ENCODE results near the gene TMEM269.
"Not testable (repeated sequence)": the region's sequence is repeated elsewhere in the genome, so short reads cannot be mapped to it uniquely, and the experiment has no call there.

TMEM269 gene

DNA sequence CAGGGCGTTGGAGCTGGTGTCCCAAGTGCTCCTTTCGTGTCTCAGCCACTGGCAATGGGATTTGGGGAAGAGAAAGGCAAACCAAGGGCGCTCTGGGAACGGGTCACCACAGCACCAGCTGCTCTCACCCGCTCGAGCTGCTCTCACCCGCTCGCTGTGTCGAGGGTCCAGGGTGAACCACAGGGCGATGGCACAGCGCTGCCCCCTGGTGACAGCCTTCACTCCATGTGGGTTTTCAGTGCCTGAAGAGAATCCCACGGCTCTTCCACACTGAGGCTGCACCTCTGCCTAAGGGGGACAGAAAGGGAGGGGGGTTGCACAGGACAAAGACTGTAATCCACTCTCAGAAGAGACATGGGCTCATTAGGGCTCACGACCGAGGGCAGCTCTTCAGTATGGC is 37.7 kb upstream of the TMEM269 start:
- in situ Hi-C loops (cut with HindIII; ENCODE audit: low sequenced_read_pairs): no loop called here

DNA sequence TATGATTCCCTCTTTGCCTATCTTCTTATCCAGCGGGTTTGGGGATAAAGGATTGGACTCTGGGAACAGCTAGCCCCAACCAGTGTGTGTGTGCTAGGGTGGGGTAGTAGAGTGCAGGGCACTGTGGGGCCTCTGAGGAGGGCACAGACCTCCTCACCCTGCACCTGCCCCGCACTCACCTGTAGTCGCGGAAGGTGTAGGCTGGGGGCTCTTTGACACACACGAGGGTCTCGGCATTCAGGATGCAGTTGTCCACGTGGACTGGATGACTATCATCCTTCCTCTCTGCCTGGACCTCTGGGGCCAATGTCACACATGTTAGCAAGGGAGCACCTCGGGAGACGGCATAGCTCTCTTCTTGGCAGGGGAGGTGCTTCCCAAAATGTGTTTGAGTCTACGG is 36.8 kb upstream of the TMEM269 start:
- in situ Hi-C loops (cut with HindIII; ENCODE audit: low sequenced_read_pairs): no loop called here

DNA sequence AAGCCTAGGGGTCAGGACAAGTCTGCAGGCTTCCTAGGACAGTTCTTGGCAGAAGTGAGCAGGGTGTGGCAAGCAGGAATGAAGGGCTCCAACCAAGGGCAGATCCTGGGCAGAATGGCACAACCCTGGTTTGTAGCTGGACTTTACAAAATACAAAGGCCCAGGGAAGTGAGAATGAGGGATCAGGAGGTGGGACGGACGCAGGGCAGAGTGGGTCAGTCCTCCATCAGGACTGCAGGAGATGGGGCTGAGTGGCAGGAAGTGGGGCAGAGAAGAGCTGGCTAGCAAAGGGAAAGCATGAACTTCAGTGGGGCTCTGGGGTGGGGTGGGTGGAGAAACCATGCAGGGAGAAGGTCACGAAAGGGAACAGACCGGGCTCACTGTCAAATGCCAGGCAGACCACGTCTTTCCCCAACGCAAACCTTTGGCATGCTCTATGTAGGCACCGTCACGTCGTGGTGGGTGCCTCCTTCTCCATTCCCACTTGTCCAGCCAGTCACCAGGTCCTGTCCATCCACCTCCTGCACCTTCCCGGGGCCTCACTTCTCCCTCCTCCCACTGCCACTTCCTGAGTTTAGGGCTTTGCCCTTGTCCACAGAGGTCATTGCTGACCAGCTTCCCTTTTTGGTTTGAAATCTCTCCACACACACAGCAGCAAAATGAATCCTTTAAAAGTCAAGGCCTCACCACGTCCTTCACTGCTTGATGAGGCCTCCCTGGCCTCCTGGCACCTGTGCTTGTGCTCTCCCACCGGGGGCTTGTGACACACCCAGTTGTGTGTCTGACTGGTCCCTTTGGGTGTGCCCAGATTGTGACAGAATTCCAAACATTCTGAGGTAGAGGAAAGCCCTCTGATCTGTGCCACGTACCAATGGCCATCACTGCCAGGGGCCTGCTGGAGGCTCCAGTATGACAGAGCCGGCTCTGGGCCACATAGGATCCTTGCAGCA is 36.1 kb upstream of the TMEM269 start:
- in situ Hi-C loops (cut with HindIII; ENCODE audit: low sequenced_read_pairs): no loop called here

DNA sequence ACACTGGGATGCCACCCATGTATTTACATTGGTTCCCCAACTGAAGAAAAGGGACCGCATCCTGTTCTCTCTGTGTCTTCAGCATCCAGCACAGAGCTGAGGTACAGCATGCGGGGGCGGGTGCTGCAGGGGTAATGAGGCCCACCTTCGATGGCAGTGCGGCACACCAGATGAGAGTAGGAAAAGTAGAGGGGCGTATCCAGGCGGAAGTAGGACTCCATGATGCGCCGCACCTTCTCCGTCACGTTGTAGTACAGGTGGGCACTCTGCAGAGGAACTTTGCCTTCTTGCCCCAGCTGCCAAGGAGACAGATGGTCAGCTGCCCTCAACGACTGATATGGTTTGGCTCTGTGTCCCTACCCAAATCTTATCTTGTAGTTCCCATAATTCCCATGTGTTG is 34.8 kb upstream of the TMEM269 start:
- in situ Hi-C loops (cut with HindIII; ENCODE audit: low sequenced_read_pairs): no loop called here

DNA sequence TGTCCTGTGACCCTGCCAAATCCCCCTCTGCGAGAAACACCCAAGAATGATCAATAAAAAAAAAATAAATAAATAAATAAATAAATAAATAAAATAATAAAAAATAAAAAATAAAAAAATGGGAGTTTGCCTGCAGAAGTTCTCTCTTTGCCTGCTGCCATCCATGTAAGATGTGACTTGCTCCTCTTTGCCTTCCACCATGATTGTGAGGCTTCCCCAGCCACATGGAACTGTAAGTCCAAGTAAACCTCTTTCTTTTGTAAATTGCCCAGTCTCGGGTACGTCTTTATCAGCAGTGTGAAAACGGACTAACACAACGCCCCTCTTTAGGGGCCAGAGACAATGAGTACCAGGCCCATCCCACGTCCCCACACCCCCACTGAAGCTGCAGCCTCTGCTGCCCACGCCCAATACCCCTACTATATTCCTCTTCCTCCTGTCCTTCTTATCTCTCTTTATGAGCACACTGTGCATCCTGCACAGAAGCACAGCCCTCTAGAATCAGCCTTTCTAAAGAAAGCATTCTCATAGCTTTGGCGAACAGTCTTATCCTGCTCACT is 33.2 kb upstream of the TMEM269 start:
- in situ Hi-C loops (cut with HindIII; ENCODE audit: low sequenced_read_pairs): not testable (repeated sequence)

DNA sequence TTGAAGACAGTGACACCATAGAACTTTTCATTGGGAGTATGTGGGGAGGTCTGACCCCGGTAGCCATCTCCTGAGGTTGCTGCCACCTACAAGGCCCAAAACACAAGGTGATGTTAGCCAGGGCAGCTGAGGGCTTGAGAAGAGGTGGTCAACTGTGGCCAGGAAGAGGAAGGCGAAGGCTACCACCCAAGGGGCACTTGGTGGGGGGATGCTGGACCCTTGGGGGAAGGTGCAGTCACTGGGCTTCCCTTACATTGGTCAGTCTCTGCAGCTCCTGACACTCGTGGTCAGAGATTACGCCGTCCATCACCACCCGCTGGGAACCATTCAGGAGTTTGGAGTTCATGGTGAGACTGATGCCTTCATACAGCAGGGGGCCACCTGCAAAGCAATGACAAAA is 32.5 kb upstream of the TMEM269 start:
- in situ Hi-C loops (cut with HindIII; ENCODE audit: low sequenced_read_pairs): no loop called here

DNA sequence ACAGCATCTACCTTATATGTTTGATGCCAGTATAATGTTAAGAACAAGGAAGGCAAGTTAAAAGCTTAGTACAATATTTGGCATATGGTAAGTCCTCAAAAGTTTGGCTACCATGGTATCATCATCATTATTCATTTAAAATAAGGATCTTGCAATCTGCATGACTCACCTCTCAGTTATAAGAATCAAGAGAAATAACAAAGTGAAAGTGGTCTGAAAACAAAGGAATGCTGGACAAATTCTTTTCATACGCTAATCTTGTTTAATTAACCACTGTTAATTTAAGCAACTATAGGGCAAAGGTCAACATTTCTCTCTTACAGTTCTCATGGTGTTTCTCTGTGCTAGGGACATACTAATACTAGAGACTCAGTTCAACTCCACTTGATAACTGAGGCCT is 31.7 kb upstream of the TMEM269 start:
- in situ Hi-C loops (cut with HindIII; ENCODE audit: low sequenced_read_pairs): no loop called here

DNA sequence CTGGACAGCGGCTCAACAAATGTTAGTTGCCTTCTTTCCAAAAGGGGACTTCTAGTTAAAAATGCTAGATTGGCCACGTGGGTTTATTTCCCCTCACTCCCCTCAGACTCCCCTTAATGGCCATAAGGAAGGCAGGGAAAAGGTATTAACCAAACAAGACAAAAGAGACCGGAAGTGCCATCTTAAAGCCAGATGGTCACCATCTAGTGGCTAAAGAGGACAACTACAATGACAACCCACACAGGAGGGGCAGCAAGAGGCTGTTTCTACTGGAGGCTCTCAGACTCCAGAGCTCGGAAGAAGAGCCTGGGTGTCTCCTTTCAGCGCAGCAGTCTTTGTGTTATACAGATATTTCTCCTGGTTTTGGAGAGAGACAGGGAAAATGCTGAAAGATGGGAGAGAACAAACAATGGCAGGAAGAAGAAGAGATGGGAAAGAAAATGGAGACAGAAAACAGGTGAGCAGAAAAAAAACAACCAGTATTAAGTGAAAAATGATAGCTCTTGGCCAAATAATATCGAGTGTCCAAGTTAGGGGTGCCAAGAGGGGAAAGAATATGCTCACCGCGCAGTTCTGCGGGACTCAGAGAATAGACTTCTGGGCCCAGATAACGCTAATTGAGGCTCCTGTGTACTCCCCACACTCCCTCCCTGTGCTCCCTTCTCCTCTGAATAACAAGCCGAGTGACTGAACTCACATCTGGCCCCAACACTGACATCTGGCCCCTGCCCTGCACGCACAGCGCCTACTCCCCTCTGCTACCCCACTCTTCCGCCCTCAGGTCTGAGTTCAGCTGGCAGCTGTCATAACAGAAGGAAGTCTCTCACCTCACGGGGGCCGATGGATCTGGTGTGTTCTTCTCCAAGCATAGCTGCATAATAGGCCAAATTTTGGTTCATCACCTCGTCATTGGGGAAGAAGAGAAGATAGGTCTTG is 27.6 kb upstream of the TMEM269 start:
- in situ Hi-C loops (cut with HindIII; ENCODE audit: low sequenced_read_pairs): no loop called here

DNA sequence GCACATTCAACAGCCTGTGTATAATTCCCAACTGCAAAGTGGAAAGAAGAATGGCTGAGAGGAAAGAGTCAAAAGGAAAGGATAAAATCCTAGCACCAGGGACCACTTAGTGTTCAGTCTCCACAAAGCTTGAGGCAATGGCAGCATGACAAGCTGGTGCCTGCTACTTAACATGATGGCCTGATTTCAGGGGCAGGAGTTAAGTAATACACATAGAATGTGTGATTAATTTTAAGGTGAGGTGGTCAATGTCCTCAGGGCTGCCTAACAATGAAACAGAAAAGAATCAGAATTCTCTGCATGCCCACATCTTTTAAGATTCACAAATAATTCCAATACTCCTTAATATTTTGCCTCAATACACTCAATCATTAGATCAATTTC is 26.9 kb upstream of the TMEM269 start:
- in situ Hi-C loops (cut with HindIII; ENCODE audit: low sequenced_read_pairs): no loop called here

DNA sequence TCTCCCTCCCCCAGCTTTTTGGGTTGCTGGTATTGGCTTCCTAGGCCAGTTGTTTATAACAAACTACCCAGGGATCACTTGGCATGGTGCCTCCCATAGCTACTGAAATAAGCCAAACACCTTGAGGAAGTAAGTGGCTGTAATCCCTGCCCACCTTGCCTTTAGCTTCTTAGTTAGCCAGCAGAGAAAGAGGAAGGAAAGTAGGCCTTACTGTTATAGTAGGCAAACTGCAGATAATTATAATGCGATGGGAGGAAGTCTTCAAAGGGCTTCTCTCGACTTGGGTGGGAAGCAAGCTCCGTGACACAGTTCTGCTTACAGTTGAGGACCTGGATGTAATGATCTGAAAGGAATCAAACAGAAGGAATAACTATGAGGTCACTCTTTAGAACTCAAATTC is 26.1 kb upstream of the TMEM269 start:
- in situ Hi-C loops (cut with HindIII; ENCODE audit: low sequenced_read_pairs): no loop called here

DNA sequence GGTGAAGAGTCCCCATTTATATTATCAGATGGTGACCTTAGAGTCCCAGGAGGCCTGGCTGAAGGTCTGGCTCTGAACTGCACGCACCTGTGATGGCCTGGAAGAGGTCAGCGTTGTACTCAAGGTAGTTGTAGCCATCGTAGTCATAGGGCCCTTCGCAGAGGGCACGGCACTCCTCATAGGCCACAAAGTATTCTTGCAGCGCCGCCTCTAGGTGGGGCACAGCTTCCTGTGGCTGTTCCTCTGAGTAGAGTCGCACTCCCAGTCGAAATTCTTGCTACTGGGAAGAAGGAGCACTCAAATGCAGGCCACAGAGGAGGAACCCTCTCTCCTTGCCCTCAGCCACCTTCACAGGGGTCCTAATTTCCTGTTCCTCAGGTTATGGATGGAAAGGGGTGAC is 25.7 kb upstream of the TMEM269 start:
- in situ Hi-C loops (cut with HindIII; ENCODE audit: low sequenced_read_pairs): no loop called here

DNA sequence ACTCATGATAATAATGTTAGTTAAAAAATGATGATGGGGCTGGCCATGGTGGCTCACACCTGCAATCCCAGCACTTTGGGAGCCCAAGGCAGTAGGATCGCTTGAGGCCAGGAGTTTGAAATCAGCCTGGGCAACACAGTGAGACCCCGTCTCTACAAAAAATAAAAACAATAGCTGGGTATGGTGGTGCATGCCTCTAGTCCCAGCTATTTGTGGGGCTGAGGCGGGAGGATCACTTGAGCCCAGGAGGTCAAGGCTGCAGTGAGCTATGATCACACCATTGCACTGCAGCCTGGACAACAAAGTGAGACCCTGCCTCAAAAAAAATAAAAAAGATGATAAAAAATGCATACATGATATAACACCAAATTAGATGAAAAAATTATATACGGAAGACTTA is 23.2 kb upstream of the TMEM269 start:
- in situ Hi-C loops (cut with HindIII; ENCODE audit: low sequenced_read_pairs): no loop called here

DNA sequence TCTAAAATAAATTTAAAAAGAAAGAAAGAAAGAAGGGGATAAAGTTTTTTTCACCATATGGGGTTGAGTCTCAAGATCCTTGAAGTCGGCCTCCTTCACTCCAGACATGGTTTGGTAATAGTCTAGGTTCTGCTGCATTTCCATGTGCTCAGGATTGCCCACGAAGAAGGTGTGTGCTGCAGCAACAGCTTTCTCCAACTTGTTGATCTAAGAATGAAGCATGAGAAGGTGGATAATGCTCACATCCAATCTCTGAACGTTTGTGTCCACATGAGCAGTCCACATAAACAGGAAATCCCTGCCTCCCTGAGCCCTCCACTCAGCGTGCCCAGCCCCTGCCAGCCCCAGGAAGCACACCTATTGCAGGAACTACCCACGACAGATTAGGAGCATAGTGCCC is 22.5 kb upstream of the TMEM269 start:
- in situ Hi-C loops (cut with HindIII; ENCODE audit: low sequenced_read_pairs): no loop called here

DNA sequence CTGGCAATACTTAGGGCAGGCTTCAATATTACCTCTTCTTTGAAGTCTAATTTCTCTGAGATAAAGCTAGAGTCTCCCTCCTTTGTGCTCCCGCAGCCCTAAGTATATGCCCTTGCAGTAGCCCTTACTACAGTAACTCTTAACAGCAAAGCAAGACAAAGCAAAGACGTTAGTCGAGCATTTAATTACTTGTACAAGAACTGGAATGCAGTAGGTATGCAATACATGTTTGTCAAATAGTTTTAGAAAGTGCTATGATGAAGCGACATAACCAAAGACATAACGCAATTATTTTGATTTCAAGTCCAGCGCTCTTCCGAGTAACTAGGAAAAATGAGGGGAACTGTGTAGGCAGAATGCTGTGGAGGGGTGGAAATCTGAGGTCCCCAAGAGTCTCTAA is 19.5 kb upstream of the TMEM269 start:
- in situ Hi-C loops (cut with HindIII; ENCODE audit: low sequenced_read_pairs): no loop called here

DNA sequence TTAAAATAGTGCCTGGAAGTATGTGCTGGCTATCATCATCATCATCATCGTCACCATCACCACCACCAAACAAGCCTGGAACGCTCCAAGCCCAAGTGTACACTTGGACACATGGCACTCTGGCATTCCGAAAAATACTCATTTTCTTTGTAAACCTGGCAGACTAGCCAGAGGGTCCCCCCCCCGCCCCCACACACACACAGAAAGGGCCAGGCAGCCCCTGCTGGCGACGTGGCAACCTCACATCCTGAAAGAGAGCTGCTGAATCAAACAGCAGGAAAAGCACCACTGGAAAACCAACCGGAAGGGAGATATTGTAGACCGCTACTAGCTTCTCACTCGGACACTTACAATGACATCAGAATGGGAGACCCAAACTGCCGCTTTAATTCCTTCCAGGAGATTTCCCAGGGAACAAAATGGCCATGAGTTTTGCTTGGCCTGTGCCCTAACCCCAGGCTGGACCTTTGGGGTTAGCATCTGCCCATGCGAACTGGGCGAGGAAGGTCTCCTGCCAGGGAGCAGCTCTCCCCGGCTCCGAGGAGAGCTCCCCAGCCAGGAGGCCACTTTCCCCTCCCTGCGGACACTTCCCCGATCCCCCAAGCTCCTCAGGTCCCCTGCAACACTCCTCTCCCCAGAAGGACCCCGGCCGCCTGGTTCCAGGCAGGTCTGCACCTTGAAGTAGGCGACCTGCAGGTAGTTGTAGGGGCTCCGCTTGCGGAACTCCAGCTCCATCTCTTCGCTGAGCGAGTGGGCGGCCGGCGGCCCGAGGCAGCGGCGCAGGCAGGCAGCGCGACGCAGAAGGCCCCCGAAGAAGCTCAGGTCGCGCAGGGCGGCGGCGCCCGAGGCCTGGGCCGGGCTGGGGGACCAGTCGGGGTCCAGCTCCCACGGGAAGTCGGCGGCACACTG is 18.7 kb upstream of the TMEM269 start:
- in situ Hi-C loops (cut with HindIII; ENCODE audit: low sequenced_read_pairs): no loop called here

DNA sequence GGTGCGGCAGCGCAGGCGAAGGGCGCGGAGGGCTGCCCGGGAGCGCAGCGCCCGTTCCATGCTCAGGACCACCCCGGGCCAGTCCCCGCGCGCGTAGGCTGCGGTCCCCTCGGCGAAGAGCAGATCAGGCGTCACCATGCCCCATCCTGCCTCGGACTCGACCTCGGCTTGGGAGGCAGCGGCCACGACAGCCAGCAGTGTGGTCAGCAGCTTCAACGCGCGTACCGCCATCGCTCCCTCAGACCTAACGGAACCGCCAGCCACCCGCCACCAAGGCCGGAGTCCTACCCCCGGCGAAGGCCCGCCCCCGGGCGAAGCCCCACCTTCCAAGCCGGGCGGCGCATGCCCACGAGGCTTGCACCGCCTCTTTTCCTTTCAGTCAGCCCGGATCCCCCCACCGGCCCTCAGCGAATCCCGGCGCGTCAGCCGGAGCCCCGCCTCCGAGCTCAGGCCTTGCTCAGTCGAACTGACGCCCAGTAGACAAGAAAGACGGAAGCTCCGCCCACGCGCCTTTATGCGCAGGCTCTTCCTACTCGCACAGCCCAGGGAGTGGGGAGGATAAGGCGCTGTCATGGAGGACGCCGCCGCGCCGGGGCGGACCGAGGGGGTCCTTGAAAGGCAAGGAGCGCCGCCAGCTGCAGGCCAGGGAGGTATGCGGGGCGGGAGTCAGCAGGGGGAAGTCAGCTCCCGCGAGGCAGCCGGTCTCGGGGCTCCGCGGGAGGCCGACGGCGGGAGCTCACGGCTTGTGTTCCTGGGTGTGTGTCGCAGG is 17.9 kb upstream of the TMEM269 start, which contains the start of the genes C1orf50 and P3H1:
TSS of gene C1orf50 (plus strand) at position 509 of the 769 bp plus-strand sequence. CDS start at position 572, 63 bp downstream.
TSS of gene P3H1 (minus strand) at position 288 of the 769 bp plus-strand sequence. CDS start at position 231, 57 bp downstream.
- in situ Hi-C loops (cut with HindIII; ENCODE audit: low sequenced_read_pairs): no loop called here

DNA sequence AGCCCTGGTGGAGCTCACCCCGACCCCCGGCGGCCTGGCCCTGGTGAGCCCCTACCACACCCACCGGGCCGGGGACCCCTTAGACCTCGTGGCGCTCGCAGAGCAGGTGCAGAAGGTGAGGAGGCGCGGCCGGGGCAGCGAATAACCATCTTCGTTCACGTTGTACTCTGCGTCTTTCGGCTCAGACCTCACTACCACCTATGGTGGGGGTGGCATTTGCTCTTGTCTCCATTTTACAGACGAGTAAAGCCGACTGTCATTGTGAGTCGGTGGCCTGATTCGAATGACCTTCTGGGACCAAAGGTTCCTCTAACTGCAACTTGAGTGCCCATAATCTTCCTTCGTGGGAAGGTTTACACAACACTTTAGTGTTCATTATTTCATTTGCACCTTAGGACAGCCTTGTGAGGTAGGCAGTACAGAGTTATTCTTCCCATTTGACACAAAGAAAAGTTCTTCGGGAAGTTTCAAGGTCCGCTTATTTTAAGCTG is 17.2 kb upstream of the TMEM269 start:
- in situ Hi-C loops (cut with HindIII; ENCODE audit: low sequenced_read_pairs): no loop called here

DNA sequence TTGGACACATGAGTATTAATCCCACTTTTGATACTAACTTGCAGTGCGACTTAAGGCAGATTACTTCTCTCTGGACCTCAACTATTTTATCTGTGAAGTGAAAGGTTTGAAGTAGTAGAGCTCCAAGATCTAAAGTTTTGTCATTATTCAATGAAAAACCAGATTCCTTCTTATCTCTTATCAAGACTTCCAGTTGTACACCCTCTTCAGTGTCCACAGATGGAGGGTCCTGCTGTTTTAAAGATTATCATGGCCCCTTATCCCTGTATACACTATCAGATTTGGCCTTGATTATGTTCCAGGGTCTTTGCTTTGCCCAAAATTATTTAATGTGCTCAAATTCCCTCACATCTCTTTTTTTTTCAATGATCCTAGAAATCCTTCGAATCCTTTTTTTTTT is 16.6 kb upstream of the TMEM269 start:
- in situ Hi-C loops (cut with HindIII; ENCODE audit: low sequenced_read_pairs): no loop called here

DNA sequence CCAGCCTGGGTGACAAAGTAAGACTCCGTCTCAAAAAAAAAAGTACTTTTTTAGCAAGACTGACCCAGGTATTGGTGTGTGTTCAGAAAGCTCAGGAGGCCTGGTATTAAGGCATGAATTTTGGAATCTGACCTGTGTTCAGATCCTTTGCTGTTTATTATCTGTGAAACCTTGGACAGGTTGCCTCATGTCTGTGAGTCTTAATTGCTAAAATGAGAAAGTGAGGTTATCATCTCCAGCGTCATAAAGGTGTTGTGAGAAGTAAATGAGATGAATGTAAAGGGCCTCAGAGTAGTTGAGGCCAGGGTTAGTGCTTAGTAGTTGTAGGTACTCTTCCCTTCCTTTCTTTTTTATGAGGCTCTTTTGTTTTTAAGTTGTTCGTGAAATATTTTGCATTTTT is 15.0 kb upstream of the TMEM269 start:
- in situ Hi-C loops (cut with HindIII; ENCODE audit: low sequenced_read_pairs): no loop called here
